Embryonic facial prominence (tissue), 1 donor: ENCODE results near the gene CCL25.
"Not testable (repeated sequence)": the region's sequence is repeated elsewhere in the genome, so short reads cannot be mapped to it uniquely, and the experiment has no call there.

ENCODE experiments used
- DNase-seq: peaks from one replicate; pipeline ENCODE4 v3.0.0-alpha.2; 2016; ENCODE audit errors: extremely low spot score

The CCL25 gene, protein sequence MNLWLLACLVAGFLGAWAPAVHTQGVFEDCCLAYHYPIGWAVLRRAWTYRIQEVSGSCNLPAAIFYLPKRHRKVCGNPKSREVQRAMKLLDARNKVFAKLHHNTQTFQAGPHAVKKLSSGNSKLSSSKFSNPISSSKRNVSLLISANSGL

DNA sequence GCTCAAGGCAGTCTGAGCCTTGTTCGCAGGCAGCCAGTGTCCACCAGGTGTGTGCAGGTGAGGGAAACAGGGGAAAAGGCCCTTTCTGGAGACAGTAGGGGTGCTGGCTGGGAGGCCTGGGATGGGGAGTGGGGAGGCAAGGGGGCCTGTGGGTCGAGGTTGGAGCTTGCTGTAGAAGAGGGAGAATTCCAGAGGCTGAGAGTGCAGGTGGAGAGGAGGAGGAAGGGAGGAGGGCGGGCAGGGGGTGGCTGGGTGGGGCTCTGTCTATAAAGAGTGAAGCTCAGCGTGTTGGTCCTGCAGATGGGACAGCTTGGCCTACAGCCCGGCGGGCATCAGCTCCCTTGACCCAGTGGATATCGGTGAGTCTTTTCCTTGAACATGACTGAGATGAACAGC, at the start of gene CCL25:
Gene CCL25, plus strand, starts transcription at position 297 of the 396 bp plus-strand sequence. CDS start 290 bp downstream, outside the sequence.
- DNase-seq: no peak

DNA sequence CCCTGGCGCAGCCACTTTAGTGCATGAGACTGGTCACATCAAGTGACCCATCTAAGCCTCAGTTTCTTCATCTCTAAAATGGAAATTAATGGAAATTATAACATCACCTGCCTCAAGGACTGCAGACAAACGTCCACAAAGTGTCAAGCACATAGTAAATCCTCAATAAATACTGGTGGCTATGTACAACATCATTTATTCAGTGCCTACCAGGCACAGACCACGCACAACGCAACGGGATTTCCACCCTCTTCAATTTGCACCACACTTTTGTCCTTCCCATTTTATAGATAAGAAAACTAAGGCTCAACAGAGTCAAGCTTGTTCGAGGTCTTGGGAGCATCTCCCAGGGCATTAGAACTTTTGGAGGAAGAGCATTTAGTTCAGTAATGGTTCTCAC, 48.6 kb upstream of the CCL25 start:
- no peak for DNase-seq

DNA sequence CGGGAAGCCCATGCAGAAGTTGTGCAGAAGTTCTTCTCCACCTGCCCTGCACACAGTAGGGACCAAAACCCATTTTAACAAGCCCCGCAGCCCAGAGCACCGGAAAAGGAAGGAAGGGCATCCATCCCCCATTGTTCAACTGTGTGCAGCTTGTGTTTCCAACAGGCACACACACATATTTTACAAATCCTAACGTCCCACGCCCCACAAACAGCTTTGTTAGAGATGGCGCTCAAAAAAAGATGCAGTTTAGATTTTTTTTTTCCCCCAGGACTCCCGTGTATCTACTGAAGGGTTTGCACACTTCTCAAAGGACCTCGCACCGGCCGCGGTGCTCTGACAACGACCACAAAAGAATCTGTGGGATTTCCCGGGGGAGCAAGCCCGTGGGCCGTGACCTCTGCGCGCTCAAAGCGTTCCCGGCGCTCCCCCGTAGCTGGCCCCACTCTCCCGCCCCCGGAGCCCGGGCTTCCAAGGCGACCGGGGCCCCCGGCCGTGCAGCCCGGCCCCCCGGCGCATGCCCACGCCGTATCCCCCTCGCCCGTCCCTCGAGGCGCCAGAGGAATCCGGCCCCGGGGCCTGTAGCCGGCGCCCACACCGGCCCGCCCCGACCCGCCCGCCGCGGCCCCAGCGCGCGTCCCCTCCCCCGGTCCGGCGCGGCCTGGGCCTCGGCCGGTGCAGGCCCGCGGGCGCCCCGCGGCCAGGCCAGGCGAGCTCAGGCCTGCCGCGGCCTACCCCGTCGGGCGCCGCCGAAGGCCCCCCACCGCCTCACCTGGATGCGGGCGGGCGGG, 47.6 kb upstream of the CCL25 start:
- no peak for DNase-seq

DNA sequence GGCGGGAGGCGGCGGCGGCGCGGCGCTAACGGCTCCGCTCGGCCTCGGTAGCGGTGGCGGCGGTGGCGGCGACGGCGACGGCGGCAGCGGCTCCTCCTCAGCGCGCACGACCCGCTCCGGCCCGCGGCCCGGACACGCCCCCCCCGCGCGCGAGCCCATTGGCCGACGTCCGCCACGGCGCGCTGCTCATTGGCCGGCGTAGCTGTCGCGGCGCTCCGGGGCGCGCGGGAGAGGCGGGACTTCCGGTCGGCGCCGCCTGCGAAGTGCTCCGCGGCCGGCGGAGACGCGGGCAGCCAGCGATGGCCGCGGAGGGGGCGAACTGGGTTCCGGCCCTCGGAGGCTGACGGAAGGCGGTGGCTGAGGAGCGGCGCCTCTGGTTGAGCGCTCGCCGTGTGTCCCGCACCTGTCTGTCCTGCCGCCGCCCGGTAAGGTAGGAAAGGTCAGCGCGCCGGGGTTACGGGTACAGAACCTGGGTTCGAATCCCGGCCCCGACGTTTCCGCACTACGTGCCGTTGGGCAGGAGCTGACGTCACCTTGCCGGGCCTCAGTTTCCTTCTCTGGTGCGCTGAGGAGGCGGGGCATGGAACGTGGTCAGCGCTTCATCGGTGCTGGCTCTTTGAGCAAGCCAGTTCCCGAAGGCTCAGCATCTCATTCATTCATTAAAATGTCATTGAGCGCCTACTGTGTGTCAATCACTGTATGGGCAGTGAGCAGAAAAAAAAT, 46.9 kb upstream of the CCL25 start, which contains the start of gene ELAVL1:
Gene ELAVL1, minus strand, starts transcription at position 108 of the 723 bp plus-strand sequence. CDS start 13,826 bp downstream, outside the sequence.
- peak; percentile 64 for DNase-seq

DNA sequence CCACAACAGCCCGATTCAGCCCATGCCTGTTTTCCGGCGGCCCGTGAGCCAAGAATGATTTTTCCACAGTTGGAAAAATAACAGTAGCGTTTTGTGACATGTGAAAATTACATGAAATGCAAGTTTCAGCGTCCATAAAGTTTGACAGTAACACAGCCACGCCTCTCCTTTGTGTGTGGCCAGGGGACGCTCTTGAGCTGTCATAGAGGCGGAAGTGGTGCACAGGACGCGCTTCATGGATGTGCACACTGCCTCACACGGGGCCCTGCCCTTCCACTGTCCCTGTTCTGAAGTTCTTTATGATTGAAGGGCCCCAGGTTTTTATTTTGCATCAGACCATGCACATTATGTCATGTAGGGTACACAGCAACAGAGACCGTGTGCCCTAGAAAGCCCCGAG, 34.8 kb upstream of the CCL25 start:
- no peak for DNase-seq

DNA sequence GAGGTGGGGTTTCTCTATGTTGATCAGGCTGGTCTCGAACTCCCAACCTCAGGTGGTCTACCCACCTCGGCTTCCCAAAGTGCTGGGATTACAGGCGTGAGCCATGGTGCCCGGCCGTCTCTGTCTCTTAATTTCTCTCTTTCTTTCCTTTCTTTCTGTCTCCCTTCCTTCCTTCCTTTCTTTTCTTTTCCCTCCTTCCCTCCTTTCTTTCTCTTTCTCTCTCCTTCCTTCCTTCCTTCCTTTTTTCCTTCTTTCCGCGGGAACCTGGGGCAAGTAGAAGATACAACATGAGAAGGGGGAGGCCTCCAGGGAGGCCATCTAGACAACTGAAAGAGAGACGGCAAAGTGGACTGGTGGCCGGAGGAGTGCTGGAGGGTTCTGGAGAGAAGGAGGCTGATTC, 31.9 kb upstream of the CCL25 start:
- no peak for DNase-seq

DNA sequence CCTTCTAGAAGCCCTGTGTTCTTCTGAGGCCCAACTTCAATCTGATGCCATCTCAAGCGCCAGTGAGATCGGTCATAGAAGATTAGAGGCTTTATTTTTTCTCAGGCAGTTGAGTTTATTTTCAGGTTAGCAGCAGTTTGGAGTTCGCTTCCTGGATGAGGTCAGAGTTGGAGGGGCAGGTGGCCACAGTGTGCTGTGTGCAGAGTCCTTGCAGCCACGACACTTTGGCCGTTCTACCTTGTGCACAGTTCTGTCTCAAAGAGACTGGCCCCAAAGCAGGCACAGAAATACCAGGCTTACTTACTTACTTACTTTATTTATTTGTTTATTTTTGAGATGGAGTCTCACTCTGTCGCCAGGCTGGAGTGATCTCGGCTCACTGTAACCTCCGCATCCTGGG, 31.2 kb upstream of the CCL25 start:
- no peak for DNase-seq

DNA sequence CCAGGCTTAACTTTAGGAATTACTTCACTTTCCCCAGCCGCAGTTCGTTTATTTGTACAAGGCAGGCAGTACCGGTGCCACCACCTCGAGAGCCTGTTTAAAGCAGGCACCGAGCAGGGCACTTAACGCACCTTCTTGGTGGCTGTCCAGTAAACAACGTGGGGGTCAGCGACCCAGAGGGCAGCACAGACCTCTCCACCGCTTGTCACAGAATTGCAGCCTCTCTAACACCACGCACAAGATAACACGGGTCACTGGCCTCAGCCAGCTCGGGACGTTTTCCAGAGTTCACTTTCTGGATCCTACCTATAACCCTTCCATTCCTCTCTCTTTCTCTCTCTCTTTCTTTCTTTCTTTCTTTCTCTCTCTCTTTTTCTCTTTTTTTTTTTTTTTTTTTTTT, 30.3 kb upstream of the CCL25 start:
- DNase-seq: no peak

DNA sequence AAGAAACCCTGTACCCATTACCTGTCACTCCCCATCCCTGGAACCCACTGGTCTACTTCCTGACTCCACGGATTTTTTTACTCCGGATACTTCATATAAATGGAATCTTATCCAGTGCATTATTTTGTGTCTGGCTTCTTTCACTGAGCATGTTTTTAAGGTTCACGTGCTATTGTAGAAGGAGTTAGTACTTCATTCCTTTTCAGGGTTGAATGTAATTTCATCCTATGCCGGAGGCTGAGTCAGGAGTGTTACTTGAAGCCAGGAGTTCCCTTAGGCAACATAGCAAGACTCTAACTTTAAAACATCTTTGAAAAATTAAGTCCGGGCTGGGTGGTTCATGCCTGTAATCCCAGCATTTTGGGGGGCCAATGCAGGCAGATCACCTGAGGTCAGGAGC, 29.2 kb upstream of the CCL25 start:
- no peak for DNase-seq

DNA sequence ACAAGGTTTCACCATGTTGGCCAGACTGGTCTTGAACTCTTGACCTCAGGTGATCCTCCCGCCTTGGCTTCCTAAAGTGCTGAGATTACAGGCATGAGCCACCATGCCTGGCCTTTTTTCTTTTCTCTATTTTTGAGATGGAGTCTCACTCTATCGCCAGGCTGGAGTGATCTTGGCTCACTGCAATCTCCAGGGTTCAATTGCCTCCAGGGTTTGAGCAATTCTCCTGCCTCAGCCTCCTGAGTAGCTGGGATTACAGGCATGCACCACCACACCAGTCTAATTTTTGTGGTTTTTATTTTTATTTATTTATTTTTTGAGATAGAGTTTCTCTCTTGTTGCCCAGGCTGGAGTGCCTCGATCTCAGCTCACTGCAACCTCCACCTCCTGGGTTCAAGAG, 28.3 kb upstream of the CCL25 start:
- not testable (repeated sequence) for DNase-seq

DNA sequence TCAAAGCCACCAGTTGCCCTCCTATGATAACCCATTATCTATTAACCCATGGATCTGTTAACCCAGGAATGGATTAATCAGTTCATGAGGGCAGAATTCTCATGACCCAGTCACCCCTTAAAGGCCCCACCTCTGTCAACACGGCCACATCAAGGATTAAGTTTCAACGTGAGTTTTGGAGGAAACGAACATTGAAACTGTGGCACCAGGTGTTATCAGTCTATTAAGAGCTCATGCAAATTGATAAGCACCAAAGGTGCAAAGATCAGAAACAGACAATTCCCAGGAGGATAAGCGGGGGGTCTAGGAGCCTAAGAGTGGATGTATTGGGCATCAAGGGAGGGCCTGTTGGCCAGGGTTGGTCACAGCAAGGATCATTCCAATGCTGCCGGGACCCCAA, 27.2 kb upstream of the CCL25 start:
- no peak for DNase-seq

DNA sequence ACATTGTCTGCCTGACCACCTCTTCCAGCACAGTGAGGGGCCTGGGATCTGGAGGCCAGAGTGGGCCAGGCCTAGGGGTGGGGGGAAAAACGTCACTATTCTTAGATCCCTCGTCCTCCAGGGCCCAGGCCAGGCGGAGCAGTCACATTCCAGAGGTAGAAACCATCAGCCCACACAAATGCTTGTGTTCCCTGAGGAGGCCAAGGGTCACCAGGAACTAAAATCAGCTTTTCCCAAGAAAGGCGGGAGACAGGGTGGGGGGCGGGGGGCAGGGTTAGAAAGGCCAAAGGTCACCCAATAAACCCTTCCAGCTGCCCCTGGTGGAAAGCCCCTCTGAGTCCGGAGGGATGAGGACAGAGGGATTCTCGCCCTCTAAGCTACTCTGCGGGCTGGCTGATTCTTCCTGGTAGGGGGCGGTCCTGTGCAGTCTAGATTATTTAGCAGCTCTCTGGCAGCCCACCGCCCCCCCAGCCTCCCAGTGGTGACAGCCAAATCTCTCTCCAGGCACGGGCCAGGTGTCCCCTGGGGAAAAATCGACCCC, 23.5 kb upstream of the CCL25 start:
- DNase-seq: no peak

DNA sequence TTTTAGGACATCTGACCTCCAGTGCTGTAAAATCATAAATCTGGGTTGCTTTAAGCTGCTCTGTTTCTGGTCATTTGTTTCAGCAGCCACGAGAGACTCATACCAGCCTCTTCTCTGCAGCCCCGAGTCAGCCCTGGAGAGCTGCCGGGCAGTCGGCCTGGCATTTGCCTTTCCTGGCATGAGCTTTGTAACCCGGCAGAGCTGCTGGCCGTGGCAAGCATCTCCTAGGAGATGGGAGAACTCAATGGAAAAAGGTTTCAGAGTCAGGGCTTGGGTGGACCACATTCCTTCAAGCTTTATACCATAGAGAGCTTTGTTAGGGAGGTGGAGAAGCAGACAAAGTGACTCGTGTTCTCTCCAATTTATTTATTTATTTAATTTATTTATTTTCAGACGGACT, 21.6 kb upstream of the CCL25 start:
- no peak for DNase-seq

DNA sequence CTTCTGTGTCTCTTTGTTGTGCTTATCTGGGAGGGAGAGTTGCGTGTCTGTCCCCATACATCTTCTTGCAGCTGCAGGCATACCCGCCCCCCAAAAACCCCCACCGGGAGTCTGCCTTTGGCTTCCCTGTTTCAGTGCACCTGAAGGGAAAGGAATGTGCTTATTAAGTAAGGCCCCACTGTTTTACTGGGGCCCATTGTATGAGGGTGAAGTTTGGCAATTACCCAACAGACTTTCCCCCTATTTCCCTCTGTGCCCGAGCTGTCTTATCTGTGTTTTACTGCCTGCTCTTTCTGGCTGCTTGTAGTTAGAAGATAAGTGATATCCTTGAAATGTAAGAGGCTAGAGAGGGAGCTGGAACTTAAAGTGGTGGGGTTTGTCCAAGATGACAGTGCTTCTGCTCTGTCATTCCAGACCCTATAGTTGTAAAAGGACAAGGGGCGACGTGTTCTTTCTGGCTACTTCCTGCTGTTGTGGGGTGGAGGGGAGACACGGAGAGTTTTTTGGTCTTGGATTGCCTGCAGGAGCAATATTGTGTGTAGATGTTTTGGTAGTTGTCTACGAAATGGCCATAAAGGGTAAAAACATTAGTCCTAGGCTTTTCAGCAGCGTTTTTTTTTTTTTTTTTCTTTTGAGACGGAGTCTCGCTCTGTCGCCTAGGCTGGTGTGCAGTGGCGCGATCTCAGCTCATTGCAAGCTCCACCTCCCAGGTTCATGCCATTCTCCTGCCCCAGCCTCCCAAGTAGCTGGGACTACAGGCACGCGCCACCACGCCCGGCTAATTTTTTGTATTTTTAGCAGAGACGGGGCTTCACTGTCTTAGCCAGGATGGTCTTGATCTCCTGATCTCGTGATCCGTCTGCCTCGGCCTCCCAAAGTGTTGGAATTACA, 19.0 kb upstream of the CCL25 start:
- DNase-seq: not testable (repeated sequence)

DNA sequence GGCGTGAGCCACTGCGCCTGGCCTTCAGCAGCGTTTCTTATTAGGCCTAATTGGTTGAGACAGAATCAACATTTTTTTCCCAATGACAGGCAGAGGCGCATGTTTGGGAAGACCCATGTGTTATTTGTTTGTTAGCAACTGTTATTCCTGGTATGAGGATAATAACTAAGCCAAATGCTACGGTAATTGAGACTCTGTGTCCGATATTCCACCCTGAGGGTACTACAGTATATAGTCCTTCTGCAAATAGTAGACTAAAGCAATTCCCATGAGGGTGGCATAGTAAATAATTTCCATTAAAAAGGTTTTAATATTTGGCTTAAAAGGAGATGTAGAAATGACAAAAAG, 18.4 kb upstream of the CCL25 start:
- DNase-seq: no peak

DNA sequence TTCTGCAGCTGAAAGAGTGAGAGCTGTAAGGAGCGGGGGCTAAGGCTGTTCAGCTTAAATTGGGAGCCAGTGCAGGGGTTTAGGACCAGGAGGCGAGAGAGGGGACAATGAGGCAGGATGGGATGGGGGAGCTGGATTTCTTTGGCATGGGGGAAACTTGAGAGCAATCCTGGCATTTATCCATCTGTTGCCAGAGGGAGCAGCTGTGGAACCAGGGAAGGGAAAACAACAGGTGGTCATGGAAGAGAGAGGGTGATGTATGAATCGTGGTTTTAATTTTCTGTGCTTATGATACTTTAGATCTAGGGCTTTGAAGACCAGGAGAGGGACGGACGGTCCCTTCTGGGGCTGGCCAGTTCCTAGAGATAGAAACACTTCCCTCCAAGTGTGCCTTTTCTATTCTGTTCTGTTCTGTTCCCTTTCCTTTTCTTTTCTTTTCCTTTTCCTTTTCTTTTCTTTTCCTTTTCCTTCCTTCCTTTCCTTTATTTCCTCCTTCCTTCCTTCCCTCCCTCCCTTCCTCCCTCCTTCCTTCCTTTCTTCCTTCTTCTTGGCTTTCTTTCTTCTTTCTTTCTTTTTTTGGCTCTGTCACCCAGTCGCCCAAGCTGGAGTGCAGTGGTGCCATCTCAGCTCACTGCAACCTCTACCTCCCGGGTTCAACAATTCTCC, 16.0 kb upstream of the CCL25 start:
- no peak for DNase-seq

DNA sequence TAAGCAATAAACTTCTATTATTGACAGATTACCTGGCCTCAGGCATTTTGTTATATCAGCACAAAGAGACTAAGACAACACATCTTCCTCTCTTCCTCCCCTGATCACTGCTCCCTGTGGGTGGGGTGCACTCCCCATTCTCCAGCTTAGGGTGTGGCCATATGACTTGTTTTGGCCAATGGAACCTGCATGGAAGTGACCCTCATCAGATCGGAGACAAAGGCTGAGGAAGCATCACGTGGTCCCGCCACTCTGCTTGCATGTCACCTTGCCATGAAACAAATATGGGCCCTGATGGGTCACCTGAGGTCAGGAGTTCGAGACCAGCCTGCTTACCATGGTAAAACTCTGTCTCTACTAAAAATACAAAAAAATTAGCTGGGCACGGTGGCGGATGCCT, 13.7 kb upstream of the CCL25 start:
- DNase-seq: no peak

DNA sequence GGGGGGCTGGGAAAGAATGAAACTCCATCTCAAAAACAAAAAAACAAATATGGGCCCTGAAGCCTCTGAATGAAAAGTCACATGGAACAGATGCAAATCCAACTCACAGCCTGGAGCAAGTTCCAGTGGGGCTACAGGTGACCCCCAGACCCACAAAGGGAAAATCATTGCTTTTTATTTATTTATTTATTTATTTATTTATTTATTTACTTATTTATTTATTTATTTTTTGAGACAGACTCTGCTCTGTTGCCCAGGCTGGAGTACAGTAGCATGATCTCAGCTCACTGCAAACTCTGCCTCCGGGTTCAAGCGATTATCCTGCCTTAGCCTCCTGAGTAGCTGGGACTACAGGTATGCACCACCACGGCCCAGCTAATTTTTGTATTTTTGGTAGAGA, 13.3 kb upstream of the CCL25 start:
- DNase-seq: no peak

DNA sequence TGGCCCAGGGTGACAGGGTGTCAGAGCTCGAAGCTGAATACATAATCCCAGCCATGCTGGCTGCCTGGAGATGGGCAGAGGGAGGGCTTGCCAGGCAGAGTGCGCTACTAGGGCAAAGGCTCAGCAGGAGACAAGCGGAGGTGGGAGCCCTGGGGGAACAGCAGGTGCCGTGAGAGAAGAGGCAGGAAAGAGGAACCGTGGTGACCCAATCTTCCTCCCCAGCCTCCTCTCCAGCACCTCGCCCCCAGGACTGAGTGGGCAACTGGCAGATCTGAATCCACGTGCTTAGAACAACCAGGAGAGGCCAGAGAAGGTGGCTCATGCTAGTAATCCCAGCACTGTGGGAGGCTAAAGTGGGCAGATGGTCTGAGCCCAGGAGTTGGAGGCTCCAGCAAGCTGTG, 11.0 kb upstream of the CCL25 start:
- no peak for DNase-seq

DNA sequence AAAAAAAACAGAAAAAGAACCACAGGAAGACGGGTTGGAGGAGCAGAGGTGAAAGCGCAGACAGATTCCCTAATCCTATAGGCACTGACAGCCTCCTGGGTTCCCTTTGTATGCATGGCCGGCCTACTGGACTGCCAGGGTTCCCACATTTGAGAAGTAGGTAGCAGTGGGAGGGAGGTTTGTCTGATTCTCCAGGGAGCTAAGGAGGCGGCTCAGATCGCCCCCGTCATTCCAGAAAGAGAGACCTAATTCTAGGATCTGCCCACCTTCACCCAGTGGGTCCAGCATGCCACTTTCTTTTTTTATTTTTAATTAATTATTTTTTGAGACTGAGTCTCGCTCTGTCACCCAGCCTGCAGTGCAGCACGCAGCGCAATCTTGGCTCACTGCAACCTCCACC, 9.7 kb upstream of the CCL25 start:
- DNase-seq: no peak

DNA sequence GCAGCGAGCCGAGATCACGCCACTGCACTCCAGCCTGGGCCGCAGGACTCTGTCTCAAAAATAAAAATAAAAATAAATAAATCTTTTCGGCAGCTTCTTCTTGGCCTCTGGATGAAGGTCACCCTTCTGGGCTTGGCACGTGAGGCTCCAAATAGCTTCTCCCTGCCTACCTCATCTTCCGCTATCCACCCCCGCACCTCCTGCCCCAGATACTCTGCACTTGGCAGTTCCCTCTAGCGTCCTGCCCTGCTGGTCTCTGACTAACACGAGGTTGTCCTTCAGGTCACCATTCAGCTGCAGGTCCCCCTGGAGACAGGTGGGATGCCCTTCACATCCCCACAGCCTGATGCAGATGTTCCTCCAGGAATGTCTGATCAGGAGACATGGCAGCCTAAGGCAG, 8.5 kb upstream of the CCL25 start:
- DNase-seq: no peak
